Measurements from ENCODE around the gene TRDMT1. TPM values are rescaled to one million over a fixed set of nuclear protein-coding genes. Genes with fewer than 3 reads are reported as not detected.

The TRDMT1 gene
- total and polyA plus RNA-seq, 12 donors, result 2.0 to 6.3 (median 3.7) TPM

DNA sequence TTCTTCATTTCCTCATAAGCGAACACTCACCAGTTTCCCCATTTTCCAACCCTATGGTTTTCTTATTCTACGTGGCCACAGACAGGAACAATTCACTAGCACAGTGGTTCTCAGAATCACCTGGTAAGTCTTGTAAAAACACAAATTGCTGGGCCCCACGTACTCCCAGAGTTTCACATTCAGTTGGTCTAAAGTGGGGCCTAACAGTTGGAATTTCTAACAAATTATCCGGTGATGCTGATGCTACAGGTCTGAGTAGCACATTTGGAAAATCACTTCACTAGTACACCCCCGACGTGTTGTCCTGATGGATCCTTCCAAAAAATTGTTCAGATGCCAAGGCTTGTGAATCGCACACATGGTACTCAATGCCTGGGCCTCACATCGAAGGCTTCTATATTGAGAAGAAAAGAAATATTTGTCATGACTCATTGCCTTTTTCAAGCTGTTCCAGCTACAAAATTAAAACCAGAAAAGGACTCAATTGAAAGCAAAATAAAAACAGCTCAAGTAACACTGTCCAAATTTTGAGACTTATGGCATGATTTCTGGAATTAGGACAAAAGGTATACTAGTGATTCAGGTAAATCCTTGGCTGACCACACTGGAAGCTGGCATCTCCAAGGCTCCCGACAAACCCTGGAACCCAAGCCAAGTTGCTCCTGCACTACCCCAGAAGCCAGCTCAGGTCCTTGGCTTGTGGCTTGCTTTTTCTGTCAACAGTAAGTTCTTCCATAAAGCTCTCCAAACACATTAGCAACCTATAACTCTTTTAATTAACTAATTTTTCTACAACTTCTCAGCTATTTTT, 13.7 kb upstream of the TRDMT1 start:
- H3K27ac ChIP-seq, result peak overlapping the region in 6 of 10 donors; percentile 61 to 93 (median 74)
- no peak overlapping the region for H3K4me3 ChIP-seq
- TF ChIP-seq, protein P1, sequence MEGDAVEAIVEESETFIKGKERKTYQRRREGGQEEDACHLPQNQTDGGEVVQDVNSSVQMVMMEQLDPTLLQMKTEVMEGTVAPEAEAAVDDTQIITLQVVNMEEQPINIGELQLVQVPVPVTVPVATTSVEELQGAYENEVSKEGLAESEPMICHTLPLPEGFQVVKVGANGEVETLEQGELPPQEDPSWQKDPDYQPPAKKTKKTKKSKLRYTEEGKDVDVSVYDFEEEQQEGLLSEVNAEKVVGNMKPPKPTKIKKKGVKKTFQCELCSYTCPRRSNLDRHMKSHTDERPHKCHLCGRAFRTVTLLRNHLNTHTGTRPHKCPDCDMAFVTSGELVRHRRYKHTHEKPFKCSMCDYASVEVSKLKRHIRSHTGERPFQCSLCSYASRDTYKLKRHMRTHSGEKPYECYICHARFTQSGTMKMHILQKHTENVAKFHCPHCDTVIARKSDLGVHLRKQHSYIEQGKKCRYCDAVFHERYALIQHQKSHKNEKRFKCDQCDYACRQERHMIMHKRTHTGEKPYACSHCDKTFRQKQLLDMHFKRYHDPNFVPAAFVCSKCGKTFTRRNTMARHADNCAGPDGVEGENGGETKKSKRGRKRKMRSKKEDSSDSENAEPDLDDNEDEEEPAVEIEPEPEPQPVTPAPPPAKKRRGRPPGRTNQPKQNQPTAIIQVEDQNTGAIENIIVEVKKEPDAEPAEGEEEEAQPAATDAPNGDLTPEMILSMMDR (IDR thresholded peaks at IDR 0.05), result no peak
- 70 to 75% methylated on average over 9 of the region's 9 CpGs for WGBS, 2 donors
- DNase-seq (no peak), ATAC-seq (no peak)
- H3K9me3 ChIP-seq, result no peaks in the 10 kb centered on the region
- H3K4me1 ChIP-seq, result peaks cover 0 to 62% (median 4%) of the 10 kb centered on the region in 9 donors
- intact Hi-C loops (cut with DNase I), result loop anchor here in 1 of 10 donors (5.0 kb wide), 1 partner anchor 788 kb away; no protein-coding TSS in a partner anchor
- H3K27me3 ChIP-seq, result no peaks in the 10 kb centered on the region
- no peaks in the 10 kb centered on the region for H3K36me3 ChIP-seq

DNA sequence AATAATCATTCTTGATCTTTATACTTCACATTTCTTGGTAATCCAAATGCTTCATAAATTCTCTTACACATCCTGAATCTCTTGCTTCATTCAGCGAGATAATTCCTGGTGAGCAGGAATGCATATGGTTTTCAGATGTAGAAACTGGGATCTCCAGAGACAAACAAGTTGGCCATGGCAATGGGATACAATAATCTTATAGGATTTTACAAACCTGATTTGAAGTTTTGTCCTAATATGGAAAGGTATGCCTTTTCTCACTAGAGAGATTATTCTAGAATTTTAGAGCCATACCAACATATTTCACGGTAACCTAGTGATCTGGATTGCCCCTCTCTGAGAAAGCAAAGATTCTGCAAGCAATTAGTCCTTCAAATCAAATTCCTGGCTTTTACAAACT, 13.1 kb upstream of the TRDMT1 start:
- Histone ChIP-seq H3K4me1 (peaks cover 0 to 65% (median 4%) of the 10 kb centered on the region in 9 donors), H3K4me3 (no peak overlapping the region), H3K27me3 (no peaks in the 10 kb centered on the region), H3K9me3 (no peaks in the 10 kb centered on the region), H3K27ac (peak overlapping the region in 5 of 10 donors; percentile 17 to 93 (median 73)), H3K36me3 (no peaks in the 10 kb centered on the region)
- intact Hi-C loops (cut with DNase I), result loop anchor here in 1 of 10 donors (5.0 kb wide), 1 partner anchor 787 kb away; no protein-coding TSS in a partner anchor
- no peak for DNase-seq
- ATAC-seq, result no peak
- 85 to 89% methylated on average over 2 of the region's 2 CpGs for WGBS, 2 donors
- TF ChIP-seq, protein P1 (IDR thresholded peaks at IDR 0.05), result no peak

DNA sequence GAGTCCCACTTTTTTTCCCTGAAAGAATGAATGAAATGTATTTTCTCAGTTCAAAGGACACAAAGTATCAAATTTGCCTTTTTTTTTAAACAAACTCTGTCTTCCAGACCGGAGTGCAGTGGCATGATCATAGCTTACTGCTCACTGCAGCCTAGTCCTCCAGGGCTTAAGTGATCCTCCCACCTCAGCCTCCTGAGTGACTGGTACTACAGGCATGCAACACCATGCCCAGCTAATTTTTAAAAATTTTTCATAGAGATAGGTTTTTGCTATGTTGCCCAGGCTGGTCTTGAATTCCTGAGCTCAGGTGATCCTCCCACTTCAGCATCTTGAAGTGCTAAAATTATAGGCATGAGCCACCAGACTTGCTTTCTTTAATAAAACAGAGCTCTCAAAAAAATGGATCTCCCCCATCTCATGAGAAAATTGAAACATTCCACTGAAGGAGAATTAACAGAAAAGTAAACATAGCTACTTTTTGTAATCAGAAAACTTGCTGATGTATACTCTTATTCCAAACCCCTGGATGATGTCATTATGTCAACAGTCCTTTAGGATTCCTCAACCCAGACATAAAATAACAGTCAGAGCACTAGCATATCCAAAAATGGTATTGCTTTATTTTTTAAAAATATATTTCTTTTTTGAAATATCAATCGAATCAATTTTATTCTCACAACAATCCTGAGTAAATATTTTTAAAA, 12.3 kb upstream of the TRDMT1 start:
- peak overlapping the region in 1 of 10 donors; percentile 93 for H3K27ac ChIP-seq
- no peaks in the 10 kb centered on the region for H3K9me3 ChIP-seq
- 79 to 90% methylated on average over 2 of the region's 2 CpGs for WGBS, 2 donors
- ATAC-seq (no peak), DNase-seq (no peak)
- H3K27me3 ChIP-seq, result no peaks in the 10 kb centered on the region
- no peak overlapping the region for H3K4me3 ChIP-seq
- intact Hi-C loops (cut with DNase I), result loop anchor here in 1 of 10 donors (5.0 kb wide), 1 partner anchor 786 kb away; no protein-coding TSS in a partner anchor
- TF ChIP-seq, protein P1 (IDR thresholded peaks at IDR 0.05), result no peak
- H3K4me1 ChIP-seq, result peaks cover 0 to 65% (median 4%) of the 10 kb centered on the region in 9 donors
- H3K36me3 ChIP-seq, result no peaks in the 10 kb centered on the region

DNA sequence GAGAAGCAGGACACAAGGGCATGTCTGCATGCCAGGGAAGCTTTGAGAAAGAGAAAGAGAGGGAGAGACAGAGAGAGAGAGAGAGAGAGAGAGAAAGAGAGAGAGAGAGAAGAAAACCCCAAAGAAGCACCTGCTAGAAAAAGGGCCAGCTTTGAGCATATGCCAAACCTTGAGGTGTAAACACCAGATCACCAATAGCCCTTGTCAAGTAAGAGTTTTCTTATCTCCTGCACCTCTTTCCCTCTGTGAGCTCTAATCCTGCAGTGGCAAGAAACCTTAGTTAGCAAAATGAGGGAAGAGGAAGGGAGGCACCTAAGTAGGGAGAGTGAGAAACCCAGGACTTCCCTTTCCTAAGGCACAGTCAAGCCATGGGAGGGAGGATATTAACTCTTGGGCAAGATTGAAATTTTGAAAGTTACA, 11.3 kb upstream of the TRDMT1 start:
- TF ChIP-seq, protein P1 (IDR thresholded peaks at IDR 0.05), result no peak
- H3K27me3 ChIP-seq, result no peaks in the 10 kb centered on the region
- H3K9me3 ChIP-seq, result no peaks in the 10 kb centered on the region
- H3K4me1 ChIP-seq, result peaks cover 0 to 64% (median 4%) of the 10 kb centered on the region in 9 donors
- peak in 1 of 8 donors; percentile 21 for ATAC-seq
- H3K36me3 ChIP-seq, result no peaks in the 10 kb centered on the region
- H3K4me3 ChIP-seq, result no peak overlapping the region
- DNase-seq, result no peak
- intact Hi-C loops (cut with DNase I), result loop anchor here in 1 of 10 donors (5.0 kb wide), 1 partner anchor 786 kb away; no protein-coding TSS in a partner anchor
- H3K27ac ChIP-seq, result peak overlapping the region in 1 of 10 donors; percentile 42

Measured in heart right ventricle (tissue), 16 donors.